ENCODE data around the gene GNPTAB. TPM values are rescaled to one million over a fixed set of nuclear protein-coding genes. Genes with fewer than 3 reads are reported as not detected.

Gene GNPTAB
- total and polyA plus RNA-seq, 11 donors, result 18.0 to 61.2 (median 44.9) TPM

GRCh38 chr12:101828463-101829196 is 2.1 kb downstream of the GNPTAB start:
- DNase-seq (no peak), ATAC-seq (no peak)
- no peaks in the 10 kb centered on the region for H3K9me3 ChIP-seq
- peaks cover 0 to 66% (median 36%) of the 10 kb centered on the region in 12 donors for H3K4me1 ChIP-seq
- TF ChIP-seq CTCF (IDR thresholded peaks at IDR 0.05), result no peak
- TF ChIP-seq POLR2A (IDR thresholded peaks at IDR 0.05), result no peak
- no peaks in the 10 kb centered on the region for H3K36me3 ChIP-seq
- H3K27me3 ChIP-seq, result no peaks in the 10 kb centered on the region
- intact Hi-C loops (cut with DNase I), result loop anchor here in 1 of 10 donors (5.0 kb wide), 1 partner anchor 131 kb away; the partner anchor contains the start of gene CHPT1
- 94 to 96% (median 96%) methylated on average over 6 of the region's 6 CpGs for WGBS, 4 donors
- peak overlapping the region in 3 of 12 donors; percentile 7 to 88 (median 72) for H3K4me3 ChIP-seq
- H3K27ac ChIP-seq, result peak overlapping the region in 1 of 12 donors; percentile 10

- Histone ChIP-seq H3K27ac (peak overlapping the region in 2 of 12 donors; percentile 3 to 80), H3K9me3 (no peaks in the 10 kb centered on the region), H3K4me3 (no peak overlapping the region), H3K27me3 (no peaks in the 10 kb centered on the region), H3K36me3 (no peaks in the 10 kb centered on the region), H3K4me1 (peaks cover 0 to 76% (median 39%) of the 10 kb centered on the region in 12 donors)
- DNase-seq (no peak), ATAC-seq (no peak)
- TF ChIP-seq POLR2A (IDR thresholded peaks at IDR 0.05) (no peak), CTCF (IDR thresholded peaks at IDR 0.05) (no peak)
- intact Hi-C loops (cut with DNase I), result loop anchor here in 1 of 10 donors (5.0 kb wide), 1 partner anchor 130 kb away; the partner anchor contains the start of gene CHPT1
- 89 to 97% (median 94%) methylated on average over 3 of the region's 3 CpGs for WGBS, 4 donors
Measured at GRCh38 chr12:101826766-101827368, 3.9 kb downstream of the GNPTAB start.

GRCh38 chr12:101824831-101825230 is 5.9 kb downstream of the GNPTAB start:
- no peak overlapping the region for H3K4me3 ChIP-seq
- no peak for TF ChIP-seq POLR2A (IDR thresholded peaks at IDR 0.05)
- no peak for TF ChIP-seq CTCF (IDR thresholded peaks at IDR 0.05)
- H3K4me1 ChIP-seq, result peaks cover 0 to 69% (median 41%) of the 10 kb centered on the region in 12 donors
- no peaks in the 10 kb centered on the region for H3K36me3 ChIP-seq
- no peaks in the 10 kb centered on the region for H3K9me3 ChIP-seq
- ATAC-seq (no peak), DNase-seq (no peak)
- H3K27ac ChIP-seq, result peak overlapping the region in 11 of 12 donors; percentile 45 to 84 (median 70)
- H3K27me3 ChIP-seq, result no peaks in the 10 kb centered on the region
- intact Hi-C loops (cut with DNase I), result loop anchor here in 1 of 10 donors (5.0 kb wide), 1 partner anchor 128 kb away; the partner anchor contains the start of gene CHPT1
- WGBS, 4 donors, result 62 to 66% (median 63%) methylated on average over 2 of the region's 2 CpGs

GRCh38 chr12:101823891-101824290 is 6.9 kb downstream of the GNPTAB start:
- ATAC-seq (peak; percentile 86 to 94 (median 92)), DNase-seq (peak in 4 of 5 donors; percentile 61 to 72 (median 68))
- WGBS, 4 donors, result 7 to 11% (median 9%) methylated on average over 3 of the region's 3 CpGs
- Histone ChIP-seq H3K27me3 (no peaks in the 10 kb centered on the region), H3K4me3 (peak overlapping the region in 2 of 12 donors; percentile 1 to 2), H3K4me1 (peaks cover 0 to 60% (median 33%) of the 10 kb centered on the region in 12 donors), H3K36me3 (no peaks in the 10 kb centered on the region), H3K9me3 (no peaks in the 10 kb centered on the region), H3K27ac (peak overlapping the region; percentile 38 to 84 (median 70))
- TF ChIP-seq CTCF (IDR thresholded peaks at IDR 0.05) (peak in 4 of 12 donors; percentile 5 to 40 (median 10)), POLR2A (IDR thresholded peaks at IDR 0.05) (no peak)
- intact Hi-C loops (cut with DNase I), result no loop called here
